ENCODE data around the gene WRNIP1. TPM values are rescaled to one million over a fixed set of nuclear protein-coding genes. Genes with fewer than 3 reads are reported as not detected.

Gene WRNIP1
- total and polyA plus RNA-seq, 2 of the 8 experiments (the other 6 are each of a cell fraction or from before 2014, with no cell fraction given): 38.2 to 39.2 TPM

- WGBS, 2 experiments (ENCODE audit: extremely low coverage in 1 of 2, insufficient coverage in 1 of 2, insufficient read length in 1 of 2, insufficient replicate concordance in 2 of 2, low coverage in 1 of 2, low lambda C conversion rate in 2 of 2, missing lambda C conversion rate in 1 of 2): 91% methylated on average over 5 of the region's 5 CpGs; no CpG with 5 or more reads in 1 of the 2 experiments
- CTCF ChIA-PET (ENCODE audit: partially characterized antibody): interaction anchor here (1.3 to 9.9 kb wide), 4 partner anchors 8 to 200 kb away, joined by 3 to 163 read pairs (median 82); no protein-coding TSS in a partner anchor
- no peak overlapping the region for H3K4me2 ChIP-seq (ENCODE audit: insufficient read depth in 1 of 2, low read depth in 2 of 2, low read length in 2 of 2)
These were observed 12.6 kb upstream of the WRNIP1 start for GRCh38 chr6:2752477-2753109.

More at GRCh38 chr6:2752477-2753109, 12.6 kb upstream of the WRNIP1 start:
- no peaks in the 10 kb centered on the region for H4K20me1 ChIP-seq (replicated peaks in 1 of 2; ENCODE audit: control insufficient read depth in 1 of 2, insufficient read depth in 2 of 2, low read length in 2 of 2)
- no peak overlapping the region for H4K5ac ChIP-seq (ENCODE audit: insufficient read length, low read depth, low read length)
- no peak overlapping the region for H3K4me3 ChIP-seq (ENCODE audit: extremely low read depth in 1 of 4, insufficient read depth in 2 of 4, low read depth in 3 of 4, low read length in 4 of 4)
- H2AFZ ChIP-seq (ENCODE audit: low read length): no peak overlapping the region
- TF ChIP-seq SIRT6 (IDR thresholded peaks at IDR 0.05; ENCODE audit: low read length): no peak
- no peak for TF ChIP-seq JUND (IDR thresholded peaks at IDR 0.05; ENCODE audit: low read length)
- H3K23ac ChIP-seq (ENCODE audit: insufficient read length): no peak overlapping the region
- H3K9ac ChIP-seq (replicated peaks in 1 of 4; ENCODE audit: extremely low read depth in 1 of 4, low read depth in 3 of 4, low read length in 3 of 4): no peak overlapping the region
- no peak overlapping the region for H3K14ac ChIP-seq (ENCODE audit: insufficient read length)
- no peaks in the 10 kb centered on the region for H3K27me3 ChIP-seq (replicated peaks in 1 of 4; ENCODE audit: control insufficient read depth in 3 of 4, extremely low read depth in 1 of 4, insufficient read depth in 3 of 4, low read length in 3 of 4)
- no peak overlapping the region for H4K8ac ChIP-seq (ENCODE audit: extremely low read depth, insufficient read depth, low read length)
- H2BK15ac ChIP-seq (ENCODE audit: low read length): no peak overlapping the region
- H2AK5ac ChIP-seq (ENCODE audit: low read depth, low read length): no peak overlapping the region
- no peaks in the 10 kb centered on the region for H3K36me3 ChIP-seq (ENCODE audit: control insufficient read depth in 2 of 4, insufficient read depth in 4 of 4, low read length in 3 of 4)
- no peak overlapping the region for H2BK5ac ChIP-seq (ENCODE audit: low read depth, low read length)
- no peak overlapping the region for H3K18ac ChIP-seq (ENCODE audit: extremely low read depth, low read length)
- H2BK12ac ChIP-seq (ENCODE audit: low read depth, low read length): no peak overlapping the region
- H3K56ac ChIP-seq (replicated peaks; ENCODE audit: insufficient read length, low read depth, low read length): no peak overlapping the region
- H2BK120ac ChIP-seq (replicated peaks; ENCODE audit: low read depth, low read length): no peak overlapping the region
- H3K27ac ChIP-seq (ENCODE audit: low read depth, low read length): no peak overlapping the region
- H3K9me3 ChIP-seq (ENCODE audit: insufficient read depth in 2 of 2, low read depth in 1 of 2, low read length in 1 of 2): no peaks in the 10 kb centered on the region
- H3K79me1 ChIP-seq (ENCODE audit: low read depth, low read length): no peaks in the 10 kb centered on the region
- H3K23me2 ChIP-seq (ENCODE audit: low read depth, low read length): no peaks in the 10 kb centered on the region; the same call in 1 of the 2 replicates
- no peaks in the 10 kb centered on the region; a peak in 1 of 7 replicates for H3K4me1 ChIP-seq (replicated peaks in 1 of 4; ENCODE audit: control insufficient read depth in 3 of 4, insufficient read depth in 4 of 4, low read length in 3 of 4)
- no peaks in the 10 kb centered on the region for H3K79me2 ChIP-seq (ENCODE audit: control insufficient read depth in 1 of 2, insufficient read depth in 2 of 2, low read length in 2 of 2)
- no peak overlapping the region for H2BK20ac ChIP-seq (ENCODE audit: low read length)
- H4K91ac ChIP-seq (replicated peaks; ENCODE audit: insufficient read length, low read length): no peak overlapping the region
- FAIRE-seq: no peak
- DNase-seq (ENCODE audit: low read depth in 1 of 2, low spot score in 2 of 2): no peak
- no peak overlapping the region for H3K4ac ChIP-seq (replicated peaks; ENCODE audit: insufficient read length, low read depth, low read length)
- POLR2A ChIA-PET (ENCODE audit: partially characterized antibody): no interaction called here

All from H1 (cell line).